Measurements from ENCODE around the gene CLIP4.
A peak's percentile ranks its signal among the peaks of the same experiment; 100 is the strongest.

CLIP4 gene

DNA sequence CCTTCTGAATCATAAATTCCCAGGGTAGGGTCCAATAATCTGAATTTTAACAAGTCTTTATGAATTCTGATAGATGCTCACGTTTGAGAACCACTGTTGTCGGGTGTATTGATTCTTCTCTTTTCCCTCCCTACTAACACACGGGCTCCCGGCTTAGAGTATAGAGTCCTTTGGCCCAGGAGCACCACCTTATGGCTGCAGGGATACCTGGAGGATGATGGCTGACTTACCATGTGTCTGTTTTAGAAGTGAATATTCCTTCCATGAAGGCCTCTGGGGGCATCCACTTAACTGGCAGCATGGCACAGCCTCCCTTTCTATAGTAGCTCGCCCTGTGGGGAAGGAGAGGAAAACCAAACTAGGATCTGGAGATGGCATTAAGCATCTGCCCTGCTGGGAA, 91.7 kb downstream of the CLIP4 start:
- TF ChIP-seq ISL1 (CRISPR knock-in tag; IDR thresholded peaks at IDR 0.05) (no peak), ZNF8 (CRISPR knock-in tag; IDR thresholded peaks at IDR 0.05) (no peak), OSR1 (CRISPR knock-in tag; IDR thresholded peaks at IDR 0.05) (no peak), ZFP30 (CRISPR knock-in tag; IDR thresholded peaks at IDR 0.05) (no peak), ESRRG (CRISPR knock-in tag; IDR thresholded peaks at IDR 0.05) (no peak), ZNF565 (CRISPR knock-in tag; conservative IDR thresholded peaks at IDR 0.05; ENCODE audit: low read depth) (no peak), ZFP3 (CRISPR knock-in tag; IDR thresholded peaks at IDR 0.05) (no peak), TCF4 (CRISPR knock-in tag; IDR thresholded peaks at IDR 0.05; ENCODE audit: borderline replicate concordance) (no peak), BACH2 (CRISPR knock-in tag; IDR thresholded peaks at IDR 0.05; ENCODE audit: borderline replicate concordance) (no peak), TOX (CRISPR knock-in tag; IDR thresholded peaks at IDR 0.05; ENCODE audit: borderline replicate concordance) (no peak)
- TF ChIP-seq, protein P1, sequence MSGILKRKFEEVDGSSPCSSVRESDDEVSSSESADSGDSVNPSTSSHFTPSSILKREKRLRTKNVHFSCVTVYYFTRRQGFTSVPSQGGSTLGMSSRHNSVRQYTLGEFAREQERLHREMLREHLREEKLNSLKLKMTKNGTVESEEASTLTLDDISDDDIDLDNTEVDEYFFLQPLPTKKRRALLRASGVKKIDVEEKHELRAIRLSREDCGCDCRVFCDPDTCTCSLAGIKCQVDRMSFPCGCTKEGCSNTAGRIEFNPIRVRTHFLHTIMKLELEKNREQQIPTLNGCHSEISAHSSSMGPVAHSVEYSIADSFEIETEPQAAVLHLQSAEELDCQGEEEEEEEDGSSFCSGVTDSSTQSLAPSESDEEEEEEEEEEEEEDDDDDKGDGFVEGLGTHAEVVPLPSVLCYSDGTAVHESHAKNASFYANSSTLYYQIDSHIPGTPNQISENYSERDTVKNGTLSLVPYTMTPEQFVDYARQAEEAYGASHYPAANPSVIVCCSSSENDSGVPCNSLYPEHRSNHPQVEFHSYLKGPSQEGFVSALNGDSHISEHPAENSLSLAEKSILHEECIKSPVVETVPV (CRISPR knock-in tag; IDR thresholded peaks at IDR 0.05), result no peak
- TF ChIP-seq, protein P2, sequence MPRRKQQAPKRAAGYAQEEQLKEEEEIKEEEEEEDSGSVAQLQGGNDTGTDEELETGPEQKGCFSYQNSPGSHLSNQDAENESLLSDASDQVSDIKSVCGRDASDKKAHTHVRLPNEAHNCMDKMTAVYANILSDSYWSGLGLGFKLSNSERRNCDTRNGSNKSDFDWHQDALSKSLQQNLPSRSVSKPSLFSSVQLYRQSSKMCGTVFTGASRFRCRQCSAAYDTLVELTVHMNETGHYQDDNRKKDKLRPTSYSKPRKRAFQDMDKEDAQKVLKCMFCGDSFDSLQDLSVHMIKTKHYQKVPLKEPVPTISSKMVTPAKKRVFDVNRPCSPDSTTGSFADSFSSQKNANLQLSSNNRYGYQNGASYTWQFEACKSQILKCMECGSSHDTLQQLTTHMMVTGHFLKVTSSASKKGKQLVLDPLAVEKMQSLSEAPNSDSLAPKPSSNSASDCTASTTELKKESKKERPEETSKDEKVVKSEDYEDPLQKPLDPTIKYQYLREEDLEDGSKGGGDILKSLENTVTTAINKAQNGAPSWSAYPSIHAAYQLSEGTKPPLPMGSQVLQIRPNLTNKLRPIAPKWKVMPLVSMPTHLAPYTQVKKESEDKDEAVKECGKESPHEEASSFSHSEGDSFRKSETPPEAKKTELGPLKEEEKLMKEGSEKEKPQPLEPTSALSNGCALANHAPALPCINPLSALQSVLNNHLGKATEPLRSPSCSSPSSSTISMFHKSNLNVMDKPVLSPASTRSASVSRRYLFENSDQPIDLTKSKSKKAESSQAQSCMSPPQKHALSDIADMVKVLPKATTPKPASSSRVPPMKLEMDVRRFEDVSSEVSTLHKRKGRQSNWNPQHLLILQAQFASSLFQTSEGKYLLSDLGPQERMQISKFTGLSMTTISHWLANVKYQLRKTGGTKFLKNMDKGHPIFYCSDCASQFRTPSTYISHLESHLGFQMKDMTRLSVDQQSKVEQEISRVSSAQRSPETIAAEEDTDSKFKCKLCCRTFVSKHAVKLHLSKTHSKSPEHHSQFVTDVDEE (CRISPR knock-in tag; IDR thresholded peaks at IDR 0.05), result no peak
- peak; percentile 44 for ATAC-seq

DNA sequence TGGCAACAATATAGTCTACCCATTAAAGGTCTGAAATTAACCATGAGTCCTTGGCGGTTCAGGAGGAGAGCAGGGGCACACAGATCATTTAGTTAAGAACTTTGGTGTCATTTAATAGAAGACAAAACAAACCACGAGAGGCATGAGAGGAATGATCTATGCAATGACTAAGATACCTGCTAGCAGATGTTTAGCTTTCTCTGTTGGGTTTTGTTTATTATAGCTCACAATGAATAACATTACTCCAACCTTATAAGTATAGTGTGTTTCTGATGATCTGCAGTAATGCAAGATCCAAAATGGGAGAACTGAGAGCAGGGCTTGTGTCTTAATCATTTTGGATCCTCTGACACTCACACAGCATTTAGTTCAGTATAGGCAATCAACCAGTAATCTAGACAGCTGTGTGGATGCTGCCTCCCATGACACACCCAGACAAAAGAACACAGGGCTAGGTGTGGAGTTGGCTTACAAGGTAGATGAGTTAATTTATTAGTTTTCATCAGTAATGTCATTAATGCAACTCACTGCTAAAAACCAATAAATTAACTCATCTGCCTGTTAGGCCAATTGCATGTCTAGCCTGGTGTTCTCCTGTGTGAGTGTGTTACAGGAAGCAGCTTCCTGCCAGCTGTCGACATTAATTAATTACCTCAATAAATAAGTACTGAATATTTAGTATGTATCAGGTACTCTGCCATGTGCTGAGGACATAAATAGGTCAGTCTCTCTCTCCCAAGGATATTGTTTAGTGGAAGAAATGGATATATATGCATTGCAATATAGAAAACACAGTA, 92.3 kb downstream of the CLIP4 start:
- TF ChIP-seq ARNTL (CRISPR knock-in tag; IDR thresholded peaks at IDR 0.05; ENCODE audit: borderline replicate concordance, low read depth), result no peak
- TF ChIP-seq, protein P1 (CRISPR knock-in tag; IDR thresholded peaks at IDR 0.05), result no peak
- TF ChIP-seq, protein P3, sequence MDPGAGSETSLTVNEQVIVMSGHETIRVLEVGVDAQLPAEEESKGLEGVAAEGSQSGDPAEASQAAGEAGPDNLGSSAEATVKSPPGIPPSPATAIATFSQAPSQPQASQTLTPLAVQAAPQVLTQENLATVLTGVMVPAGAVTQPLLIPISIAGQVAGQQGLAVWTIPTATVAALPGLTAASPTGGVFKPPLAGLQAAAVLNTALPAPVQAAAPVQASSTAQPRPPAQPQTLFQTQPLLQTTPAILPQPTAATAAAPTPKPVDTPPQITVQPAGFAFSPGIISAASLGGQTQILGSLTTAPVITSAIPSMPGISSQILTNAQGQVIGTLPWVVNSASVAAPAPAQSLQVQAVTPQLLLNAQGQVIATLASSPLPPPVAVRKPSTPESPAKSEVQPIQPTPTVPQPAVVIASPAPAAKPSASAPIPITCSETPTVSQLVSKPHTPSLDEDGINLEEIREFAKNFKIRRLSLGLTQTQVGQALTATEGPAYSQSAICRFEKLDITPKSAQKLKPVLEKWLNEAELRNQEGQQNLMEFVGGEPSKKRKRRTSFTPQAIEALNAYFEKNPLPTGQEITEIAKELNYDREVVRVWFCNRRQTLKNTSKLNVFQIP (CRISPR knock-in tag; IDR thresholded peaks at IDR 0.05; ENCODE audit: borderline replicate concordance, low read depth), result no peak
- TF ChIP-seq ISL1 (CRISPR knock-in tag; IDR thresholded peaks at IDR 0.05), result no peak
- TF ChIP-seq SNAI2 (CRISPR knock-in tag; IDR thresholded peaks at IDR 0.05), result no peak
- TF ChIP-seq, protein P4, sequence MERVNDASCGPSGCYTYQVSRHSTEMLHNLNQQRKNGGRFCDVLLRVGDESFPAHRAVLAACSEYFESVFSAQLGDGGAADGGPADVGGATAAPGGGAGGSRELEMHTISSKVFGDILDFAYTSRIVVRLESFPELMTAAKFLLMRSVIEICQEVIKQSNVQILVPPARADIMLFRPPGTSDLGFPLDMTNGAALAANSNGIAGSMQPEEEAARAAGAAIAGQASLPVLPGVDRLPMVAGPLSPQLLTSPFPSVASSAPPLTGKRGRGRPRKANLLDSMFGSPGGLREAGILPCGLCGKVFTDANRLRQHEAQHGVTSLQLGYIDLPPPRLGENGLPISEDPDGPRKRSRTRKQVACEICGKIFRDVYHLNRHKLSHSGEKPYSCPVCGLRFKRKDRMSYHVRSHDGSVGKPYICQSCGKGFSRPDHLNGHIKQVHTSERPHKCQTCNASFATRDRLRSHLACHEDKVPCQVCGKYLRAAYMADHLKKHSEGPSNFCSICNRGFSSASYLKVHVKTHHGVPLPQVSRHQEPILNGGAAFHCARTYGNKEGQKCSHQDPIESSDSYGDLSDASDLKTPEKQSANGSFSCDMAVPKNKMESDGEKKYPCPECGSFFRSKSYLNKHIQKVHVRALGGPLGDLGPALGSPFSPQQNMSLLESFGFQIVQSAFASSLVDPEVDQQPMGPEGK (CRISPR knock-in tag; IDR thresholded peaks at IDR 0.05; ENCODE audit: borderline replicate concordance), result no peak
- no peak for TF ChIP-seq ESRRG (CRISPR knock-in tag; IDR thresholded peaks at IDR 0.05)
- TF ChIP-seq, protein P5, sequence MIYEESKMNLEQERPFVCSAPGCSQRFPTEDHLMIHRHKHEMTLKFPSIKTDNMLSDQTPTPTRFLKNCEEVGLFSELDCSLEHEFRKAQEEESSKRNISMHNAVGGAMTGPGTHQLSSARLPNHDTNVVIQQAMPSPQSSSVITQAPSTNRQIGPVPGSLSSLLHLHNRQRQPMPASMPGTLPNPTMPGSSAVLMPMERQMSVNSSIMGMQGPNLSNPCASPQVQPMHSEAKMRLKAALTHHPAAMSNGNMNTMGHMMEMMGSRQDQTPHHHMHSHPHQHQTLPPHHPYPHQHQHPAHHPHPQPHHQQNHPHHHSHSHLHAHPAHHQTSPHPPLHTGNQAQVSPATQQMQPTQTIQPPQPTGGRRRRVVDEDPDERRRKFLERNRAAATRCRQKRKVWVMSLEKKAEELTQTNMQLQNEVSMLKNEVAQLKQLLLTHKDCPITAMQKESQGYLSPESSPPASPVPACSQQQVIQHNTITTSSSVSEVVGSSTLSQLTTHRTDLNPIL (CRISPR knock-in tag; IDR thresholded peaks at IDR 0.05; ENCODE audit: low read depth), result no peak
- TF ChIP-seq ZFP3 (CRISPR knock-in tag; IDR thresholded peaks at IDR 0.05), result no peak
- TF ChIP-seq ZNF8 (CRISPR knock-in tag; IDR thresholded peaks at IDR 0.05), result no peak
- TF ChIP-seq ZNF565 (CRISPR knock-in tag; conservative IDR thresholded peaks at IDR 0.05; ENCODE audit: low read depth), result no peak
- no peak for TF ChIP-seq CSDC2 (CRISPR knock-in tag; IDR thresholded peaks at IDR 0.05)
- ATAC-seq, result peak; percentile 46

Measured in SK-N-SH treated with all-trans-retinoic acid at 6 μM for 48 hours (cell line).